H1 (cell line): ENCODE results near the gene ADIPOR2.

Source experiments
- ASH2L ChIP-seq: fragments of 200-600, 300-600 bp; sonication (generic); IDR thresholded peaks from one replicate; pipeline ENCODE4 v1.7.1; 2017; ENCODE audit warnings: low read length
- CREB1 ChIP-seq: IDR thresholded peaks from 2 replicates; pipeline ENCODE4 v1.6.1; 2012; ENCODE audit warnings: inconsistent platforms
- EZH2 ChIP-seq: fragments of 200-600 bp; sonication (generic); IDR thresholded peaks from 2 replicates; pipeline ENCODE4 v1.7.1; 2012; ENCODE audit warnings: low read depth, mild to moderate bottlenecking, moderate library complexity, low read length, inconsistent platforms; ENCODE audit not compliant: severe bottlenecking
- HDAC2 ChIP-seq, 2 experiments: fragments of 300-600 bp in 1 of 2; sonication (generic) in 1 of 2; IDR thresholded peaks; 2 replicates each; pipeline ENCODE4 v1.6.1; 2011 to 2012; ENCODE audit warnings: low read depth in 2 of 2, low read length in 2 of 2, mild to moderate bottlenecking in 2 of 2, moderate library complexity in 2 of 2, borderline replicate concordance in 1 of 2, inconsistent platforms in 1 of 2
- MAFK ChIP-seq: IDR thresholded peaks from 2 replicates; pipeline ENCODE4 v1.6.1; 2012; ENCODE audit warnings: low read depth, mild to moderate bottlenecking, improper control_type of control experiment, low read length
- POU5F1 ChIP-seq: IDR thresholded peaks from 2 replicates; pipeline ENCODE4 v1.6.1; 2011; ENCODE audit warnings: low read depth, mild to moderate bottlenecking, low read length, moderate library complexity
- YY1 ChIP-seq: IDR thresholded peaks from 2 replicates; pipeline ENCODE4 v1.6.1; 2011; ENCODE audit warnings: low read depth, mild to moderate bottlenecking, low read length
- TF ChIP-seq, protein P1 (sequence below), 3 experiments: IDR thresholded peaks; 1 replicate in 2 of 3; 2 replicates in 1 of 3; pipeline versions ENCODE4 v1.5.1 to v1.6.1; 2011; ENCODE audit warnings: low read length in 3 of 3, mild to moderate bottlenecking in 3 of 3, inconsistent platforms in 2 of 3, low read depth in 1 of 3, moderate library complexity in 1 of 3; ENCODE audit not compliant: insufficient read depth in 1 of 3; ENCODE audit errors: control extremely low read depth in 1 of 3
- TF ChIP-seq, protein P2 (sequence below): IDR thresholded peaks from 2 replicates; pipeline ENCODE4 v1.6.1; 2012; ENCODE audit warnings: low read length, inconsistent platforms

DNA sequence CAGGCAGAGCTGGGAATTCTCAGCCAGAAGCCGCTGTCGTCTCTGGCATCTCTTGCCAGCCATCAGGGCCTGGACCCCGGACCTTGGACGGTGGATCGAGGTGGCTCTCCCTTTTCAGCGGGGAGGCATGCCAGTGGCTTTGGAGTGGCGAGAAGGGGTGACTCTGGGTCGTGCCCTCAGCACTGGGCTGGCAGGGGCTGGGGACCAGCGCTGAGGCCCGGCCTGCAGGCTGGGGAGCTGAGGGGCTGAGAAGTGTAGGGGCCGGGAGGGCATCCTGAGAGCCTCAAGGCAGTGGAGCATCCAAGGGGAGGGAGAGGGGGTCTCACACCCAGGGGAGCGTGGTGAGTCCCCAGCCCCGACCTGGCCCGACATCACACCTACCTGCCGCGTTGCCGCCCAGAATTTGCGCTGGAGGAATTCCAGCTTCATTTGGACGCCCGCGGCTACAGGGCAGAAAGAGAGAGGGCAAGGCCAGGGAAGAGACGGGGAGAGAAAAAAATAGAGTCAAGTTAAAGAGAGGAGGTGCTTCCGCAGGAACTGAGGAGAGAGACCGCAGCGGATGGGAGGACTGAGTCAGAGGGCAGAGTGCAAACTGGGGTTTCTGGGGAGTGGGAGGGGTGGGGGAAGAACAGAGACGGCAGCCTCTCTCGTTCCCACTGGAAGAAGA is 120.5 kb downstream of the ADIPOR2 start:
- TF ChIP-seq MAFK, result no peak
- no peak for TF ChIP-seq ASH2L
- TF ChIP-seq, protein P1, sequence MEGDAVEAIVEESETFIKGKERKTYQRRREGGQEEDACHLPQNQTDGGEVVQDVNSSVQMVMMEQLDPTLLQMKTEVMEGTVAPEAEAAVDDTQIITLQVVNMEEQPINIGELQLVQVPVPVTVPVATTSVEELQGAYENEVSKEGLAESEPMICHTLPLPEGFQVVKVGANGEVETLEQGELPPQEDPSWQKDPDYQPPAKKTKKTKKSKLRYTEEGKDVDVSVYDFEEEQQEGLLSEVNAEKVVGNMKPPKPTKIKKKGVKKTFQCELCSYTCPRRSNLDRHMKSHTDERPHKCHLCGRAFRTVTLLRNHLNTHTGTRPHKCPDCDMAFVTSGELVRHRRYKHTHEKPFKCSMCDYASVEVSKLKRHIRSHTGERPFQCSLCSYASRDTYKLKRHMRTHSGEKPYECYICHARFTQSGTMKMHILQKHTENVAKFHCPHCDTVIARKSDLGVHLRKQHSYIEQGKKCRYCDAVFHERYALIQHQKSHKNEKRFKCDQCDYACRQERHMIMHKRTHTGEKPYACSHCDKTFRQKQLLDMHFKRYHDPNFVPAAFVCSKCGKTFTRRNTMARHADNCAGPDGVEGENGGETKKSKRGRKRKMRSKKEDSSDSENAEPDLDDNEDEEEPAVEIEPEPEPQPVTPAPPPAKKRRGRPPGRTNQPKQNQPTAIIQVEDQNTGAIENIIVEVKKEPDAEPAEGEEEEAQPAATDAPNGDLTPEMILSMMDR (IDR thresholded peaks at IDR 0.05; ENCODE audit: control extremely low read depth in 1 of 3, insufficient read depth in 1 of 3, low read depth in 1 of 3, low read length in 3 of 3), result no peak
- TF ChIP-seq POU5F1, result no peak
- no peak for TF ChIP-seq CREB1
- TF ChIP-seq EZH2, result no peak
- no peak for TF ChIP-seq YY1
- TF ChIP-seq, protein P2, sequence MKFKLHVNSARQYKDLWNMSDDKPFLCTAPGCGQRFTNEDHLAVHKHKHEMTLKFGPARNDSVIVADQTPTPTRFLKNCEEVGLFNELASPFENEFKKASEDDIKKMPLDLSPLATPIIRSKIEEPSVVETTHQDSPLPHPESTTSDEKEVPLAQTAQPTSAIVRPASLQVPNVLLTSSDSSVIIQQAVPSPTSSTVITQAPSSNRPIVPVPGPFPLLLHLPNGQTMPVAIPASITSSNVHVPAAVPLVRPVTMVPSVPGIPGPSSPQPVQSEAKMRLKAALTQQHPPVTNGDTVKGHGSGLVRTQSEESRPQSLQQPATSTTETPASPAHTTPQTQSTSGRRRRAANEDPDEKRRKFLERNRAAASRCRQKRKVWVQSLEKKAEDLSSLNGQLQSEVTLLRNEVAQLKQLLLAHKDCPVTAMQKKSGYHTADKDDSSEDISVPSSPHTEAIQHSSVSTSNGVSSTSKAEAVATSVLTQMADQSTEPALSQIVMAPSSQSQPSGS, result no peak
- no peak for TF ChIP-seq HDAC2 (IDR thresholded peaks at IDR 0.05; ENCODE audit: borderline replicate concordance in 1 of 2, low read depth in 2 of 2, low read length in 2 of 2)
